Activated CD4-positive, alpha-beta T cell treated with anti-CD3 and anti-CD28 coated beads, Interleukin-2, amount 50 U/mL, for 4 hours (primary cell): ENCODE data around the gene TBCD.

Source experiments
- DNase-seq, 2 experiments: peaks; one replicate each; pipeline ENCODE4 v3.0.0-alpha.2; 2020

The TBCD gene

DNA sequence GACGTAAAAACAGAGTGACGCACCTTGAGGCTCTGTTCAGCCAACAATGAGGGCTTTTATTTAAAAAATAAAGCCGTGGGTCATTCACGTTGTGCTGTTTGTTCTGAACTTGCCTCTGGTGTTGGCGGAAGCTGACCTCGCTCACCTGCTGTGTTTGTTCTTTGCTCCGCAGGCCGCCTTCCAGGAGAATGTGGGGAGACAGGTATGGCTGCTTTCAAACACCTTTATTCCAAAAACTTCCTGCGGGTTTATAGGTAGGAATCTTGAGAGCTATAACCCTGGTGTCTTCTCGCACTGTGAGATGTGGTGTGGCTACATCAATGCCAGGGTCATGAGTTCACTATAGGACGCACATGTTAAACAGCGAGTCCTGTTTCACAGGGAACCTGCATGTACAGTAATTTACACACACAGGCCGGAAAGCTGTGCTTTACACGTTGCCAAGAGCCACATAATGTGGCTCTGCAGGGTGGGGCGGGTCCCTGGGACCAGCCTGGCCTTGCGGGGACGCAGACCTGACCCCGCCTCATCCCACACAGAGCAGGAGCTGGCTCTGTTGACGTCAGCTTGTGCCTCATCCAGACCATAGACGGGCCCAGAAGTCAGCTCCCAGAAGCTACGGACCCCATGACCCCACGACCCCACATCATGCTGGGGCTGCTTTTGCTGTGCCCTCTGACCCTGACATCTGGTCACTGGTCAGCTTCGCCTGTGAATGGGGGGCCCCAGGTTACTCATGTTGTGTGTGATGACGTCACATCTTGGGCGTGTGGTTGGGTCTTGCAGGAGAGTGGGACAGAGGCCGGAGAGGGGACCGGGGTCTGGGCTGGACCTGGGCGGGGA lies 137.9 kb downstream of the TBCD start:
- no peak for DNase-seq

DNA sequence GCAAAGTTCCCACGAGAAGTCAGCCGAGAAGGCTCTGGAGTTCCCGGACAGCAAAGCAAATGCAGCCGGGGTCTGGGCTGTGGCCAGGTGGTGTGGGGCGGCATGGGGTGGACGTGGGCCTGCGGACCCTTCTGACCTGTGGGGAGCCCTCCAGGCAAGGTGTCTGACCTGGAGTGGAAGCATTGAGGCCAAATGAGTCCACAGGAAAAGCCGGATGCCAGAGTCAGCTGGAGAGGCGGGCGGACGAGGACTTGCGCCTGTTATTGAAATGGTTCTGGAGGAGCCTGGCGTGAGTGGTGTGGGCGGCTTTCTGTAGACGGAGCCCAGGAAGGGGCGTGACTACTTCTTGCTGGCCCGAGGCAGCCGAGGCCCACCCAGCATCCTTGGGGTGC lies 138.5 kb downstream of the TBCD start:
- DNase-seq, result no peak

DNA sequence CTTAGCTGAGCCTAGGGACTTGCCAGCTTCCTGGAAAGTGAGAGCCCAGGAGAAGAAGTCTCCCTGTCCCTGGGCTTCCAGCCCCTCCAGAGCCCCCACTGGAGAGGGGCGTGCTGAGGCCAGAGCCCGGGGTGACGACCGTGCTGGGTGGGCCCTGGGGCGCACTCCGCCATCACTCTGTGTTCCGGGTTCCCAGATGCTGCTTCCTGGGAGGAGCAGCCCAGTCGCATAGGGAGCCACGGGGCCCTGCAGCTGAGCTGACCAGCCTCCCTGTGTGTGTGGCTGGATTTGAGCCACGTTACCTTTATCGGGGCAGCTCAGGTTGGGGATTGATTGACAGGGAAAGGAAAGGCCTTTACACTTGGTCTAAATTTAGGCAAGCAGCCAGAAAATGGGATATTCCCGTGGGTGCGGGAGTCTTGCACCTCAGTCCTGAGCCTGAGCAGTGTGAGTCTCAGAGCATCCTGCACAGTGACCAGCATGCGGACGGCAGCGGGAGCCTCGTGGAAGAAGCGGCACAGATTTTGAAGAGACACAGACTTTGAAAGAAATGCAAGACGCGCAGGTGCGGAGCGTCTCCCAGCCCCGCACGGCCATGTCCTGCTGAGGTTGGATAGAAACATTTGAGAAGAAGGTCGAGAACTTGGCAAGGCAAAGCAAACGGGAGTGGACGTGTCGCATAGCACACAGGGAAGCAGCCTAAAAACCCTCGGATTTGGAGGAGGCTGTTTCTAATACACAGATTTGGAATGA lies 139.2 kb downstream of the TBCD start:
- DNase-seq, result no peak

DNA sequence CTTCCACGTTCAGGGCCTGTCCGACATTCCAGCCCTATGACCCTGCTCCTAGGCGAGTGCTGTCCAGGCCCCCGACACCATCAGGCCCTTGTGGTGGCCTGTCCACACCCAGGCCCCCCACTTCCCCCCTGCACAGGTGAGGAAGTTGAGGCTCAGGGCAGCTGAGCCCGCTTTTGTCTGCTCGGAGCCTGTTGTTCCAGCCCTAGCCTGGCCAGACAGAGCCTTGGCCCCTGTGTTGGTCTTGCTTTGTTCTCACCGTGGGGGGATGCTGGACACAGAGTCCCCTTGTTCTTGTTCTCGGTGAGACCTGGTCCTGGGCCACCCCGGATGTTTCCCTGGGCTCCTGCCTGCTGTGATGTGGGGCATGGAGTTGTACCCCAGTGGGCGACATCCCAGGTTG lies 140.0 kb downstream of the TBCD start:
- DNase-seq, result no peak

DNA sequence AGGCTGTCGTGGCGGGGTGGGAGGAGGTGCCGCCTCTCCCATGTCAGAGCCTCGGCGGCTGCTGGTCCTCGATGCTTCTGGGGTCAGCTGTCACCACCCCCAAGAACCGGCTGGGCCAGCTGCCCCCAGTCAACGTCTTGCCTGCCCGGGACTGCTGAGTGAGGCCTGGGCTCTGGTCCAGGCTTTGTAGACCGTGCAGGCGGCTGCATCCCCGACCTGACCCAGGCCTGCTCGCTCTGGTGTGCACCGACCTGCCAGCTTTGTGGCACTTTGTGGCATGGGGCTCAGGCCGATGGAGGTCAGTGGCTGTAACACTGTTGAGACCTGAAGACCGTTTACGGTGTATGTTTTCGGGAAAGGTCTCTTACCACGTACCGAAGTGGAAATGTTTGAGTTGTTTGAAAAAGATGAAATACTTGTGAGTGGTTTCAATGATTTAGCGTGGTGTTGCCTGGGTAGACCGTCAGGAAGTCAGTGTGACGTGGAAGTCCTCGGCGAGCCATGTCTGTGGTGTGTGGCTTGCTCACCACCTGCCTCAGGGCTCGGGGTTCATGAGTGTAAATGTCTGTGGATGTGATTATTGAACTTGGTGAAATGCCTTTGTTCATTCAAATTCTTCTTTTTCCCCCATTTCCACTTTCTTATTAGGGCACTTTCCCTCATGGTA lies 141.2 kb downstream of the TBCD start:
- DNase-seq, result peak; percentile 63 to 69

DNA sequence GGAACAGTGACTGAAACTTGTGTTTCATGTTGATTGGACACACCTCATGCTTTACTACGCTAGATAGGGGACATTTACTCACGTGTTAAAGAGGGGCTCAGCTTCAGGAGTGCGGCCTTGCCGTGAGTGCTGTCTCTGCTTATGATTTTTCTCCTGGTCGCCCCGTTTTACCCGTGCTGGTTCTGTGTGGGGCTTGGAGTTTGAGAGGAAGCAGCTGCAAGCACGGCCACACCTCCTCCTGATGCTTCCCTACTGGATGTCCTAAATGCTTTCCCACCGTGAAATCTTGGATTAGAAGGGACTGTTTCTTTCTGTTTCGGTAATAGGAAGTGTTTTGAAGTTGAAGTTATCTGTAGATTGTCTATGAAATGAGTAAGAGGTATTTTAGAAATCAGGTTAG lies 141.9 kb downstream of the TBCD start:
- DNase-seq, result no peak

DNA sequence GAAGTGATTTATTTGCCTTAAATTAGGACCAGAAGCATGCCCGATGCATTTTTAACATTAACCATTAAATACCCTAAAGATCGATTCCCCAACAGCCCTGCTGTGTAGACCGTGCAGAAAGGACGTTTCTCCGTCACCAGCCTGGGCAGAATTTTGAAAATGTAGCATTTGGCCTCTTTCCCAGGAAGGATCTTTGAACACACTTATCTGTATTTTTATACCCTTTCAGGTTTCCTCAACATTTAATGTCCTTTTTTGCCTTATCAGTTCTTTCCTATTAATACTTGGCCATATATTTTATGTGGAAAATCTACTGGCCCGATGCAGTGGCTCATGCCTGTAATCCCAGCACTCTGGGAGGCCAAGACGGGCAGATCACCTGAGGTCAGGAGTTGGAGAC lies 142.5 kb downstream of the TBCD start:
- DNase-seq, result no peak

DNA sequence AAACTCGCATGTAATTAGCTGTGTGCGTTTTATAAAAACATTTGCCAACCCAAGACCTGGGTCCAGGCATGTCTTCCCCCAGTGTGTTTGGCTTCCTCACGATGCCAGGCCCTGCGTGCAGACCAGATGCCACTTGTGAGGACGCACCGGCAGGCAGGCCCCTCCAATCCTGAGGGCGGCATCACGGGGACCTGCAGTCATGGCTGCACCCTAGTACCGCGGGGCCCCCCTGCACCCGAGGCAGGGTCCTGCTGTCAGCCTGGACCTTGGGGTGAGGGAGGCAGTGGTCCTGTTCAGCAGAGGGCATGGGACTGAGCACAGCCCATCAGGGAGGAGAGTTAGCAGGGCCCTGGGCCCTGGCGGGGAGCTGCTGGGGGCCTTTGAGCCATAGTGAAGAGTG lies 143.2 kb downstream of the TBCD start:
- no peak for DNase-seq

DNA sequence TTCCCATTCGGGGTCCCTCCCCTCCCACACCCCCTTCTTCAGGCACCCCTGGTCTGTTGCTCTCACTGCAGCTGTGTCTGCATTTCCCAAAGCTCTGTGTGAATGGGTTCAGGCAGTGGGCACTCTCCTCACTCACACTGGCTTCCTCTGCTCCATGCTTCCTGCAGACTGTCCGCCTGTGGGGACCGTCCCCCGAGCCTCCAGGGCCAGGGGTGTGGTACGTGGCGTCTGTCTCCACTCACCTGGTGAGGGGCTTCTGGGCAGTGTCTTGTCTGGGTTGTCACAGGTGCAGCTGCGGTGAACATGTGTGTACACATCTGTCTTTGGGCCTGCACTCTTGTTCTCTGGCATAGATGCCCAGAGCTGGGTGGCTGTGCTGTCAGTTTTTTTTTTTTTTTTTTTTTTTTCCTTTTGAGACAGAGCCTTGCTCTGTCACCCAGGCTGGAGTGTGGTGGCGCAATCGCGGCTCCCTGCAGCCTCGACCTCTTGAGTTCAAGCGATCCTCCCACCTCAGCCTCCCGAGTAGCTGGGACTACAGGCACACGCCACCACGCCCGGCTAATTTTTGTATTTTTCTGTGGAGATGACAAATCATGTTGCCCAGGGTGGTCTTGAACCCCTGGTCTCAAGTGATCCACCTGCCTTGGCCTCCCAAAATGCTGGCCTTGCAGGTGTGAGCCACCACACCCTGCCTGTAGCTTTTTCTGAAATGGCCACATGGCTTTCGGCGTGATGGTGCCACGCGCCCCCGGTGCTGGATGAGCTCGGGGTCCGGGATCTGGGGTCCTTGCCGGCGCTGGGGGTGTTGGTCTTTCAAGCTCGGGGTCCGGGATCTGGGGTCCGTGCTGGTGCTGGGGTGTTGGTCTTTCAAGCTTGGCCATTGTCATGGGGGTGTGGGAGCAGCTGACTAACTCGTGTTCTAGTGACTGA lies 144.5 kb downstream of the TBCD start:
- DNase-seq, result no peak

DNA sequence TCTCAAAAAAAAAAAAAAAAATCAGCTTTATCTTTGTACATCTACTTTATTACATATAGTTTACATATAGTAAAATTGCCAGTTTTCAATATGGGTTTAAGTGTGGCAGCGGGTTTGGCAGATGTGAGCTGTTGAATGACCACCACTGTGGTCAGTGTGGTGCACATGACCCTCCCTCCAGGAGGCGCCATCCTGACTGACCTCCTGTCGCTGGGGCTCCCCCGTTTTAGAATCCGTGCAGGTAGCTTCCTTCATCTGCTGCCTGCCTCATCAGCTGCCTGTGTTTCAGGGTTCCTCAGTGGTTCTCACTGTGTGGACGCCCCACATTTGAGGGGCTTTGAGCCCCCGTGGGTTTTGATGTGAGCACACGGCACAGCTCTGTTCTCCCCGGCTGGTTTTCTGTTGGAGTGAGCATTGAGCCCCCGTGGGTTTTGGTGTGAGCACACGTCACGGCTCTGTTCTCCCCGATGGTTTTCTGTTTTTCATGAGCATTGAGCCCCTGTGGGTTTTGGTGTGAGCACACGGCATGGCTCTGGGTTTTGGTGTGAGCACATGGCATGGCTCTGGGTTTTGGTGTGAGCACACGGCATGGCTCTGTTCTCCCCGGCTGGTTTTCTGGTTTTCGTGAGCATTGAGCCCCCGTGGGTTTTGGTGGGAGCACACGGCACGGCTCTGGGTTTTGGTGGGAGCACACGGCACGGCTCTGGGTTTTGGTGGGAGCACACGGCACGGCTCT lies 145.8 kb downstream of the TBCD start:
- no peak for DNase-seq

DNA sequence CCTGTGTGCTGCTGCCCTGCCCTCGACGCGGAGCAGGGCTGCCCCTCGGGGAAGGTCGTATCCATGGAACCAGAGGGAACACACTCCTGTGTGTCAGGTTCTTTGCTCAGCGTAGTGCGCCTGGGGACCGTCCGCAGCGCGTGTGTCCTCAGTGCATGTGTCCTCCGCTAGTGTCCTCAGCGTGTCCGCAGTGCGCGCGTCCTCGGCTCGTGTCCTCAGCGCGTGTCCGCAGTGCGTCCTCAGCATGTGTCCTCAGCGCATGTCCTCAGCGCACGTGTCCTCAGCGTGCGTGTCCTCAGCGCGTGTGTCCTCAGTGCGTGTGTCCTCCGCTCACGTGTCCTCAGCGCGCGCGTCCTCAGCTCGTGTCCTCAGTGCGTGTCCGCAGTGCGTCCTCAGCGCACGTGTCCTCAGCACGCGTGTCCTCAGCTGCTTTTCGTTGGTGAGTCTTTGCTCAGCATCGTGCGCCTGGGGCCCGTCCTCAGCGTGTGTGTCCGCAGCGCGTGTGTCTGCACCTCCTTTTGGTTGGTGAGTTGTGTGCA lies 147.2 kb downstream of the TBCD start:
- DNase-seq, result no peak

DNA sequence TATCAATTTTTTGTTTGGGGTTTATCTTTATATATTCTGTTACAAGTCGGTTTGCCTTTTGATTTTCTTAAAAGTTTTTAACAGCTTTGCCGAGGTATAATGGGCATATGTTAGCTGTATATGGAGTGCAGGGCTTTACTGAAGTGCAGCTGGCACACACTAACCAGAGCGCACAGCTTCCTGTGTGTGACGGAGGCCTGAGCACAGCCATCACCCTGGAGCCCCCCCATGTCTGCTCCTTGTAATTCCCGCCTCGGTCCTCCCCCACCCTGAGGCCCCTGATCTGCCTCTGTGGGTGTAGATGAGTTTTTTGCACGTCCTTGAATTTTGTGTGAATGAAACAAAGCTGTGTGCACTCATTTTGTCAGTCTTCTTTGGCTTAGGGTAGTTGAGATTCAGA lies 148.1 kb downstream of the TBCD start:
- no peak for DNase-seq

DNA sequence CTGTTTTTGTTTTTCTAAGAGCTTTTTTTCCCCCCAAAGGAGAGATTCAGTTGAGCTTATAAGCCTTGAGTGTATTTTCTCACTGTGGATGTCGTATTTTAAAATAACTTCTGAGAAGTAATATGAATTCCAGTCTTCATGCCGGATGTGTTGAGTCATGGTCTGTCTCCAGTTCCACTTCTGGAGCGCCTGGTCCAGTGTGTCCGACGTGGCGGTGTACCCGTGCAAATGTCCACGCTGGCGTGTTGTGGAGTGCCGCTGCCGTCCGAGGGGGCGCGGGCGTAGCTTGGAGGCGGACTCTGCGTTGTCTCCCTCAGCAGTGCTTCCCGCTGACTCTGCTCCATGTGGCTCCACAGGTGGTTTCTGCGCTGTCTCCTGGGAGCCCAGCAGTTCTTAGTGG lies 148.9 kb downstream of the TBCD start:
- DNase-seq, result no peak

DNA sequence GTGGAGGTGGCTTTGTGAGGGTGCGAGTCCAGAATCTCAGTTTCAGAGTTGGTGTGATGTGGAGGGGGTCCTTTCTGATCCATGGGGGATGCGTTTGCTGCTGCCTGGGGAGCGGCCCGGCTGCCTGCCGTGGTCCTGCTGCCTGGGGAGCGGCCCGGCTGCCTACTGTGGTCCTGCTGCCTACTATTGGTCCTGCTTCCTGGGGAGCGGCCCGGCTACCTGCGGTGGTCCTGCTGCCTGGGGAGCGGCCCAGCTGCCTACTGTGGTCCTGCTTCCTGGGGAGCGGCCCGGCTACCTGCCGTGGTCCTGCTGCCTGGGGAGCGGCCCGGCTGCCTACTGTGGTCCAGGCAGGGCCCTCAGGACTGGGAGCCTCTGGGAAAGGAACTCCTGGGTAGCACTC lies 149.5 kb downstream of the TBCD start:
- DNase-seq, result no peak

DNA sequence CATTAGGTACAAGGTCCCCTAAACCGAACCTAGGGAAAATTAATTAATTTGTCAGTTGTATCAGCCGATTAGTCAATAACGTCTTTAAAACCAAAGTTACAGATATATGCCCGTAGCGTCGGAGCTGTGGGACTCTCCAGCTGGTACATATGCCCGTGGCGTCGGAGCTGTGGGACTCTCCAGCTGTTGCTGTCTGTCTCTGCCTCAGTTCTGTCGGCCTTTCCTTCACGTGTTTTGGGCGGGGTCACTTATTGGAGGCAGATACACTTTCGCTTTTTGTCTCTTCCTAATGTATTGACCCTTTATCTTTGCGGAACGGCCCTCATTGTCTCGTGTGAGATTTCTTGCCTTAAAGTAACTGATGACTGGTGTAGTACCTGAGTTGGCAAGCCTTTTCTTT lies 150.0 kb downstream of the TBCD start:
- no peak for DNase-seq

DNA sequence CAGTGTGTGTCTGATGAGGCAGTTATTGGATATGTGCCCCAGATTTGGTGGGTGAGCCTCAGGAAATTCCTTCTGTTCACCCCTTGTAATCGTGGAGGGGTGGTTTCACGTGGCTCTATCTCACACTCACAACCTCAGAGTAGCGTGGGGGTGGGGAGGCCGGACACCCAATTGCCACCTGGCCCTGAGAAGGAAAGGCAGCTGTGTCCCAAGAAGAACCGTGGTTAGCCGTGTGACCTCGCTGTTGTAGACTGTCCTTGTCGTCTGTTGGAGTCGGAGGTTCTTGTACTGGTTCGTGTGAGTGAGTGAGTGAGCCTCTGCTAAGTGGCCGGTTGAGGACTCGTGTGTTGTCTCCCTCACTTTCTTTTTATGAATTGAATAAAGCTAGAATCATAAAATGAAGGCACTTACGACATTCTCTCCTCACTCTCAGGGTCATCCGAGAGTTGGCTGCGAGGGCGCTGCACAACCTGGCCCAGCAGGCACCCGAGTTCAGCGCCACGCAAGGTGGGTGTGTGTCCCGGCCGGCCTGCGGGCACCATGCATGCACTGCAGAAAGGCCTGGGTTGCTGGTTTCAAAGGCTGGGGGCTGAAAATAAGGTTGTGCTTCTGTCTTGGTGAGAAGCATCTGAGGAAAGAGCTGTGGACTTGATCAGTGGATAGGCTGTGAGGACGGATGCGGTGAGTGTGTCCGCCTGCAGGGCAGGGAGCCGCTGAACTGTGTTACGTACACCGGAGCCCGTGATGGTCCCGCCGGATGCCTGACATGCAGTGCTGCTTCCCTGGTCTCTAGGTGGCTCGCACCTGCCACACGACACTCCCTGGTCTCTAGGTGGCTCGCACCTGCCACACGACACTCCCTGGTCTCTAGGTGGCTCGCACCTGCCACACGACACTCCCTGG lies 151.4 kb downstream of the TBCD start:
- DNase-seq, result no peak

DNA sequence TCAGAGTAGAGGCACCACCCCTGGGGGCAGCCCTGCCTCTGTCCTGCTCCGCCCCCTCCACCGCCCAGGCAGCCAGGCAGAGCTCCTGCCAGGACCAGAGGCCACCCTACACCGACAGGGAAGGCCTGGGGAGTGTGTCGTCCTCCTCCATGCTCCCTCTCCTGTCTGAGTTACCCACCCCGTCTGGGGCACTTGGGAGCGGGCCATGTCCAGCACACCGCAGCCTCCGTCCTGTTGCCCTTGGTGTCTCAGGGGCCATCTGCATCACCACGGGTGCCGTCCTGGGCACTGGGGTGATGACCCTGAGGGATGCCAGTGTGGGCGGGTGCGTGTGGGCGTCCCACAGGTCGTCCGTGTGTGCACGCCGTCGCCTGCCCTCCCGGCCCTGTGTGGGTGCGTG lies 153.3 kb downstream of the TBCD start:
- no peak for DNase-seq

DNA sequence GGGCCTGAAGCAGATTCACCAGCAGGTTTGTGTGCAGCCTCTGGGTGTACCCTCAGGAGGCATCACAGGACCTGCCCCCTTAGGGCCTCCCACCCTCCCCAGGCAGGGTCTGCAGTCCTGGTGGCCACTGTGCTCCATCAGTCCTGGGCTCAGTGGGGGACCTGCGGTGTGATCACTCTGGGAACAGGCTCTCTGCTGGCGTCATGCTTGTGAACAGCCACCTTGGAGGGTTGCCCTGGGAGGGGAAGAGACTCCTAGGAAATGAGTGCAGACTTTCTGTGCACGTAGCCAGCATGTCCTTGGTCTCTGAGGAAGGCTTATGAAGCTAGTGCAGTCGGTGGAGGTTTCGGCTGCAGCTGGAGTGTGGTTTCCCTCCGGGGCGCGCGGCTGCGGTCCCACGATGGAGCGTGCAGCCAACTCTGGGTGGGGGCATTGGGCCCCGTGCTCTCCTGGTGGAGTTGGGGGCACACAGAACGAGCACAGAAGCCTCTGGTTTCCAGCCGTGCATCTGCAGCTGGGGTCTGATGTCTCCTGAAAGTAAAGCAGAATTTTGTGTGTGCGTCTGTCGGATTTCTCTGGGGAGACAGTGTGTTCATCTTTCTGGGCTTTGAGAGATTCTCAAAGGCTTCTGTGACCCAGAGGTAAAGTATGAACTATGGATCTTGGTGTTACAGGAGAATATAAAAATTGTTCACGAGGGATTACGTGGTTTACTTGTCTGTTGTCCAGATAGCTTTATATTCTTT lies 156.1 kb downstream of the TBCD start:
- DNase-seq, result no peak

DNA sequence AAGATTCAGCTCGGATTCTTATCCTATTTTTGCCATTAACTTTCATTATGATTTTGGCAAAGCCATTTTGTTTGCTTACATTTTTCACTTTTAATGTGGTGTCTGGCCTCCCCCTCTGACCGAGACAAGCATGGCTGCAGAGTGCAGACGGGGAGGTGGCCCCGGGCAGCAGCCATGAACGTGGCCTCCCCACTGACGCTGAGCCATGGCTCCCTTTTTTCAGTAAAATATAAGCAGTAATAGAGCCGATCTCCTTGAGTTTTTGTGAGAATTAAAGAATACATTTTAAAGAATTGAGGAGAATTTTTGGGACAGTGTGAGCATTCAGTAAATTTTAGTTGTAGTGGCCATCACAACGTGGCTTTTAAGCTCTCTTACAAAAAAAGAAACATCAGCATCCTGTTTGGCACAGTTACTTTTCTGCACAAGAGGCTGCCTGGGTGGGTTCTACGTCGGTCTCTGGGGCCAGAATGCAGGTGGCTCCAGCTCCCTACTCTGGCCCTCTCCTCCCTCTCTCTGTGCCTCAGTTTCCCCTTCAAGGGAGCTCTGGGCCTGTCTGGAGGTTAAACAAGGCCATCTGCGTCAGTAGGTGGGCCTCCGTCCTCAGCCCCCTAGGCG lies 156.8 kb downstream of the TBCD start:
- DNase-seq, result no peak
